Endodermal cell (in vitro differentiated cells): ENCODE data around the gene SIK1. TPM values are rescaled to one million over a fixed set of nuclear protein-coding genes. Genes with fewer than 3 reads are reported as not detected.

ENCODE experiments used
- DNase-seq: peaks from one replicate; pipeline ENCODE4 v3.0.0-alpha.2; 2017
- H3K27ac ChIP-seq: 2 replicates; pipeline ENCODE4 v1.5.1; 2013; ENCODE audit warnings: mild to moderate bottlenecking, low read depth, low read length, moderate library complexity
- H3K27me3 ChIP-seq: 2 replicates; pipeline ENCODE4 v1.6.1; 2013; ENCODE audit warnings: mild to moderate bottlenecking, low read length, moderate library complexity; ENCODE audit not compliant: insufficient read depth, control insufficient read depth, poor library complexity, severe bottlenecking
- H3K36me3 ChIP-seq: 2 replicates; pipeline ENCODE4 v1.7.0; 2013; ENCODE audit warnings: mild to moderate bottlenecking, low read length, moderate library complexity; ENCODE audit not compliant: control insufficient read depth, insufficient read depth
- H3K4me1 ChIP-seq: one replicate; pipeline ENCODE4 v1.7.0; 2013; ENCODE audit warnings: low read length; ENCODE audit not compliant: control insufficient read depth, insufficient read depth
- H3K4me3 ChIP-seq: 2 replicates; pipeline ENCODE4 v1.5.1; 2013; ENCODE audit warnings: mild to moderate bottlenecking, low read length, moderate library complexity
- H3K9ac ChIP-seq: 2 replicates; pipeline ENCODE4 v1.6.1; 2013; ENCODE audit warnings: mild to moderate bottlenecking, low read length, moderate library complexity; ENCODE audit not compliant: poor library complexity, severe bottlenecking; ENCODE audit errors: extremely low read depth
- H3K9me3 ChIP-seq: 2 replicates; pipeline ENCODE4 v1.6.1; 2013; ENCODE audit warnings: mild to moderate bottlenecking, low read length, moderate library complexity; ENCODE audit not compliant: control insufficient read depth
- H3K27ac Mint-ChIP-seq: 2 replicates; pipeline ENCODE4 v1.8.0; 2020; ENCODE audit warnings: mixed read lengths
- H3K27me3 Mint-ChIP-seq: 2 replicates; pipeline ENCODE4 v1.8.0; 2021; ENCODE audit warnings: mild to moderate bottlenecking, mixed read lengths; ENCODE audit not compliant: insufficient read depth
- H3K36me3 Mint-ChIP-seq: 2 replicates; pipeline ENCODE4 v1.8.0; 2020; ENCODE audit warnings: low read depth, mixed read lengths
- H3K4me1 Mint-ChIP-seq: 2 replicates; pipeline ENCODE4 v1.8.0; 2020; ENCODE audit warnings: mixed read lengths
- H3K4me3 Mint-ChIP-seq: 2 replicates; pipeline ENCODE4 v1.8.0; 2020; ENCODE audit warnings: mild to moderate bottlenecking, moderate library complexity, mixed read lengths
- H3K9me3 Mint-ChIP-seq: 2 replicates; pipeline ENCODE4 v1.8.0; 2020; ENCODE audit warnings: mild to moderate bottlenecking, mixed read lengths
- CTCF ChIP-seq: fragments of 200-600 bp; sonication (generic); conservative IDR thresholded peaks from 2 replicates; pipeline ENCODE4 v1.5.0; 2021; ENCODE audit warnings: antibody characterized with exemption, mild to moderate bottlenecking
- WGBS, 2 experiments: methylation state at CpG; one replicate each; pipeline versions ENCODE4 v1.1.5 to v1.1.7; 2013; ENCODE audit warnings: missing lambda C conversion rate in 2 of 2, mixed read lengths in 1 of 2; ENCODE audit not compliant: insufficient coverage in 1 of 2, insufficient read length in 1 of 2; 5-methylcytosine and 5-hydroxymethylcytosine counted together
- total RNA-seq, 2 donors: library from RNA; stranded (reverse); fragmentation: NEBNext Ultra II Directional in 1 of 2; extraction: Animal tissue kit (Norgen Biotek cat#: 25700) in 1 of 2; gene quantifications; 2 replicates in 1 of 2; 3 replicates in 1 of 2; pipeline ENCODE4 v1.2.1, GENCODE V29; 2021

SIK1 gene
- total RNA-seq, 2 donors from 2014 or later: 3.5 to 3.8 TPM

- Mint-ChIP-seq H3K36me3 (no peaks in the 10 kb centered on the region), H3K27me3 (no peaks in the 10 kb centered on the region), H3K27ac (no peak overlapping the region), H3K9me3 (no peaks in the 10 kb centered on the region), H3K4me1 (no peaks in the 10 kb centered on the region), H3K4me3 (no peak overlapping the region)
- 86 to 87% methylated on average over 3 to 4 of the region's 4 CpGs for WGBS, 2 experiments
- TF ChIP-seq CTCF: no peak
- DNase-seq: no peak
- Histone ChIP-seq H3K4me3 (no peak overlapping the region), H3K4me1 (no peaks in the 10 kb centered on the region), H3K36me3 (no peaks in the 10 kb centered on the region), H3K27me3 (no peaks in the 10 kb centered on the region), H3K27ac (no peak overlapping the region), H3K9me3 (no peaks in the 10 kb centered on the region), H3K9ac (no peak overlapping the region)
These were observed 59.1 kb downstream of the SIK1 start for GRCh38 chr21:43367859-43368258.

DNA sequence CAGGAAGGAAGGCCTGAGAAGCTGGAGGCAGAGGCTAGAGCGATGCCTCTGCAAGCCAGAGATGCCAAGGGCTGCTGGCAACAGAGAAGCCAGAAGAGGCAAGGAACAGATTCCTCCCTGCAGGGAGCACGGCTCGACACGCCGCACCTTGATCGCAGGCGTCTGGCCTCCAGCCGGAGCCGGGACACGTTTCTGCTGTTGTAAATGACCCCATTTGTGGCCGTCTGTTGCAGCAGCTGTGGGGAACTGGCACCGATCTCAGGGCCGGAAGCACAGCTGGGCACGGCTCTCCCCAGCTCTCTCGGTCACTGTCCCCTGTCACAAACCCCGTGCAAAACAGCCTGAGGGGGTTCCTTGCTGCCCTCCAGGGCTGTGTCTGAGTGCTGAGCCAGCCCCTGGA lies 59.6 kb downstream of the SIK1 start:
- no peaks in the 10 kb centered on the region for H3K36me3 Mint-ChIP-seq
- no peak for TF ChIP-seq CTCF
- no peak overlapping the region for H3K4me3 Mint-ChIP-seq
- Histone ChIP-seq H3K9me3 (no peaks in the 10 kb centered on the region), H3K4me1 (no peaks in the 10 kb centered on the region), H3K27me3 (no peaks in the 10 kb centered on the region), H3K9ac (no peak overlapping the region), H3K36me3 (no peaks in the 10 kb centered on the region), H3K4me3 (no peak overlapping the region), H3K27ac (no peak overlapping the region)
- no peaks in the 10 kb centered on the region for H3K4me1 Mint-ChIP-seq
- no peaks in the 10 kb centered on the region for H3K9me3 Mint-ChIP-seq
- H3K27ac Mint-ChIP-seq: no peak overlapping the region
- H3K27me3 Mint-ChIP-seq: no peaks in the 10 kb centered on the region
- no peak for DNase-seq
- WGBS, 2 experiments: 91% methylated on average over 9 to 16 of the region's 16 CpGs

- no peaks in the 10 kb centered on the region for H3K27me3 Mint-ChIP-seq
- H3K4me1 Mint-ChIP-seq: no peaks in the 10 kb centered on the region
- H3K36me3 Mint-ChIP-seq: no peaks in the 10 kb centered on the region
- H3K27ac Mint-ChIP-seq: no peak overlapping the region
- H3K27ac ChIP-seq: no peak overlapping the region
- WGBS, 2 experiments: 93 to 100% methylated on average over 7 to 19 of the region's 19 CpGs
- H3K4me3 ChIP-seq: no peak overlapping the region
- no peaks in the 10 kb centered on the region for H3K4me1 ChIP-seq
- H3K9me3 Mint-ChIP-seq: no peaks in the 10 kb centered on the region
- no peaks in the 10 kb centered on the region for H3K27me3 ChIP-seq
- no peak for TF ChIP-seq CTCF
- no peak overlapping the region for H3K9ac ChIP-seq
- DNase-seq: no peak
- H3K9me3 ChIP-seq: no peaks in the 10 kb centered on the region
- no peaks in the 10 kb centered on the region for H3K36me3 ChIP-seq
- H3K4me3 Mint-ChIP-seq: no peak overlapping the region
These were observed 60.3 kb downstream of the SIK1 start for GRCh38 chr21:43366656-43367055.
